GDM1 (cell line): ENCODE measurements around the gene MYO9A.
"Not testable (repeated sequence)": the region's sequence is repeated elsewhere in the genome, so short reads cannot be mapped to it uniquely, and the experiment has no call there.

Source experiments
- DNase-seq: peaks from one replicate; lab custom pipeline; 2025; lab: John Stamatoyannopoulos, UW

The MYO9A gene

DNA sequence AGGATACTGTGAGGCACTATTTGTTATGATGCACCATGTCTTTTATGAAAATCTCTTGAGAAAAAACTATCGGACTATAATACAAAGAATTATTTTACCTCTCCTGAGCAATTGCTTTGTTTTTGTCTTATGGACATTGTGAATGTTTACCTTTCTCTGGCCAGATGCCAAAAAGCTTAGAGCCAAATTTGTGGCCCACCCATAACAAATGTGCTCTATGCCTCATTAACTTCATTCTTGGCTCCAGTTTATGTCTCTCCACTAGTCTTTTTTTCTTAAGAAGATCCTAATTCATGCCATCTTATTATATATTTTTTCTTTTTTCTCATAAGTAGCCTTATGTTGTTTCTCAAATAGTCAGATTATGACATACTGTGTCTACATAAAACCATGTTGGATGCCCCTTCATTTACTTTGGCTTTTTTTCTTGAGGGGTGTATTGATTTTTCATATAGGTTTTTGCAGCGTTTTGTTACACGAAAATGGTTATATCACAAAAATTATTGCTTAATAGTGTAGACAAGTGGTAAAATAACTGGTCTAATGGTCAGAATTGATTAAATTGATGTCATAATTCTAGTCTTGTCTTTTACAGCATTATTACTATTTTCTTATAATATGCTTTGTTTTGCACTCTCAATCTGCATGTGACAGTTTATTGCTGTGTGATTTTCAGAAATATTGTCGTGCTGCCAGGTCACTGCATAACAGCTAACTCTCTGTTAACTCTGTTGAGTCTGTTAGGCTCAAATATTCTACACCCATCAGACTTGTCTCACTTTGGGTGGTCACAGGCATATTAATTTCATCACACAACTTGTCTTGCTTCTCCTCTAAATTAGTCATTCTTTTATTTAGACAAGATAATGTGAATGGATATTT, 18.5 kb upstream of the MYO9A start:
- no peak for DNase-seq

DNA sequence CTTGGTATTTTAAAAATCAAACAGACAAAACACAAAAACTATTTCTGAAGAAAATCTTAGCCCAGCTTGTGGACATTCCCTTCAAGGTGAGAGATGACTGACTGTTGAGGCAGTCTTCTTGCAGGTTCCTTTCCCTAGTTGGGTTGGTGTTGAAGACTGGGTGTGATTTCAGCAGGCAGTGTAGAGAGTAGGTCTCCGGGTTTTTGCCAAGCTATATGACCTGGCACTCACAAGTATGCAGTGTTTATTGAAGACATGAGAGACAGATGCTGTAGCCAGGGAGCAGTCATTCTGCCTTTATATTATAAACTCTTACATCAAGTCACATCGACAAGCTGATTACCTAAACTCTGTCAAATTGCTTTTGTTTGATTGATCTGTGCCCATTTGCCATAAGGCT, 17.8 kb upstream of the MYO9A start:
- no peak for DNase-seq

- DNase-seq = no peak
Measured at GRCh38 chr15:72133211-72133610, 15.3 kb upstream of the MYO9A start.

DNA sequence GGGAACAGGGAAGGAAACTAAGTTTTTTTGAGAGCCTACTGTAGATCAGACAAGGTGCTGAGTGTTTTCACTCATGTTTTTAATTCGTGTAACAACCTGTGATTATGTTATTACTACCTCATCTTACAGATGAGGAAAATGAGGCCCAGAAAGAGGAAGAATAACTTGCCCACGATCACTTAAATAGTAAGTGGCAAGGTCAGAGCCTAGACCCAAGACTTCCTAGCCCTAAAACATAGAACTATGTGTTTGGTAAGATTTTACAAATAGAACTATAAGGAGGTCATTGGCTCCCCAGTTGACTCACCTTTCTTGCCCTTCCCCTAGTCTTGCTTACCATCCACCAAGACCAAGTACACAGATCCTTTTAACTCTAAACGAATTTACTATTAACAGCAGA, 14.0 kb upstream of the MYO9A start:
- DNase-seq = no peak

GRCh38 chr15:72130272-72130671, 12.3 kb upstream of the MYO9A start:
- DNase-seq = no peak

- no peak for DNase-seq
Measured at GRCh38 chr15:72128359-72128758, 10.4 kb upstream of the MYO9A start.

DNA sequence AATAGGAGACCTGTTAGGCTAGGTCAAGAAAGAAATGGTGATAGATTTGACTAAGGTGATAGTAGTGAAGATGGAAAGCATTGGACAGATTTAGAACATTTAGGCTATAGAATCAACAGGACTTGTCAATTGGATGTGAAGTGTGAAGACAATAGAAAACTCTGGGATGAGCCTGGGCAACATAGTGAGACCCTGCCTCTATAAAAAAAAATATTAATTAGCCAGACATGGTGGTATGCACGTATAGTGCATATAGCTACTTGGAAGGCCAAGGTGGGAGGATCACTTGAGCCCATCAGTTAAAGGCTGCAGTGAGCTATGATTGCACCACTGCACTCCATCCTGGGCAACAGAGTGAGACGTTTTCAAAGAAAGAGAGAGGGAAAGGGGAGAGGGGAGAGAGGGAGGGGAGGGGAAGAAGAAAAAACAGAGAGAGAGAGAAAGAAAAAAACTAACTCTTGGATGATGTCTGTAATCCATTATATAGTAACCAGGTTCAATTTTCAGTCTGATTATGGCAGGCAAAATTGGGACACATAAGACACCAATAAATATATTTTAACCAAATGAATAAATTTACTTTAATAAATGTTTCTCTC, 9.9 kb upstream of the MYO9A start:
- DNase-seq = no peak

- DNase-seq = no peak
Measured at GRCh38 chr15:72124218-72124617, 6.3 kb upstream of the MYO9A start.

GRCh38 chr15:72117486-72118016, 399 bp downstream of the MYO9A start:
- DNase-seq = peak; percentile 76

- no peak for DNase-seq
Measured at GRCh38 chr15:72116731-72117485, 1.0 kb downstream of the MYO9A start.

DNA sequence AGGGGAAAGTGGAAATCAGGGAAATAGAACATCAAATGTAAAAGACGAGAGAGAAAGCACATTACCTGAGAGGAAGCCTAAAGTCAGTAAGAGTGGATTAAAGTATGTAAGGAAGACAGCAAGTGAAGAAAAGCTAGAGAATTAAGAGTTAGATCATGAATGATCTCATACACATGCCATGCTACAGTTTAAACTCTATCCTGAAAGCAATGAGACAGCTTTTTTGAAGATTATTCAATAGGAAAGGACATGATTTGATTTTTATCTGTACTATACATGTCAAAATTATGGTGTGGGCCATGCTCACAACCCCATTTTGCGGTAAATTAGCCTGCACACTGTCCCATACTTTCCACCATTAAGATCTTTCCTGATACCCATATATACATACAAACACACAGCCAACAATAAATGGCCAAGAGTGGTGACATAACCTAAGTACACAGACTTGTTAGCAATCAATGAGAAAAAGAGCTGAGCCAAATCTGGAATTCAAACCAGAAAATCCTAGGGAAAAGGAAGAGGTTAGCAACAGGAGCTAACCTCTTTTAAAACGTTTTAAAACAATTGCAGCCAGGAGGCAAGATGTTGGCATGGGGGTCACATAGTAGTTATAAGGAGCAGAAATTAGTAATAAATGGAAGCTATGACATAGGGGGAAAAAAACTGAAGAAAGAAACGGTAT, 4.5 kb downstream of the MYO9A start:
- no peak for DNase-seq

DNA sequence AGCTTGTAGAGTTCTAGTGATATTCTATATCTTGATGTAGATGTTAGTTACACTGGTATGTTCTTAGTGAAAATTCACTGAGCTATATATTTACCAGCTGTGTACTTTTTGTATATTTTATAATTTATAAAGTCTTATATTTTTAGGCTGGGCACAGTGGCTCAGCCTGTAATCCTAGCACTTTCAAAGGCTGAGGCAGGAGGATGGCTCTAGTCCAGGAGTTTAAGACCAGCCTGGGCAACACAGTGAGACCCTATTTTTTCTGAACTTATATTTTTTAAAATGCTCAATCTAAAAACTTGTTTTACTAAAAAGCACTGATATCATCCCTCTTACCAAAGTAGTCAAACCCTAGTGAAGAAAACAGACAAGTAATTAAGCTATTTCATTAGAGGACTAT, 5.1 kb downstream of the MYO9A start:
- DNase-seq = no peak

GRCh38 chr15:72112116-72112515, 5.8 kb downstream of the MYO9A start:
- DNase-seq = no peak

DNA sequence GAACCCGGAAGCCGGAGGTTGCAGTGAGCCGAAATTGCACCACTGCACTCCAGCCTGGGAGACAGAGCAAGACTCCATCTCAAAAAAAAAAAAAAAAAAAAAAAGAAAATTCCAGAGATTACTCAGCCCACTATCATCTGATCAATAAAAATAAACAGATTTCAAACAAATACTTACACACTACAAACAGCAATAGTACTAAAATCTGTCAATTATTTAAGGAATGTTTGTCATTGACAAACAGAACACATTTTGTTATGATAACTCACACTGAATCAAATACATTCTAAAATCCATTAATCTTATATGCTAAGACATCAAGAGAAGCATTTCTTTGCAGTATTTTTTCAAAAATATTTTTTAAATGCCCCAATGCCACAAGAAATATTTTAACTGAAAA, 7.6 kb downstream of the MYO9A start:
- no peak for DNase-seq

DNA sequence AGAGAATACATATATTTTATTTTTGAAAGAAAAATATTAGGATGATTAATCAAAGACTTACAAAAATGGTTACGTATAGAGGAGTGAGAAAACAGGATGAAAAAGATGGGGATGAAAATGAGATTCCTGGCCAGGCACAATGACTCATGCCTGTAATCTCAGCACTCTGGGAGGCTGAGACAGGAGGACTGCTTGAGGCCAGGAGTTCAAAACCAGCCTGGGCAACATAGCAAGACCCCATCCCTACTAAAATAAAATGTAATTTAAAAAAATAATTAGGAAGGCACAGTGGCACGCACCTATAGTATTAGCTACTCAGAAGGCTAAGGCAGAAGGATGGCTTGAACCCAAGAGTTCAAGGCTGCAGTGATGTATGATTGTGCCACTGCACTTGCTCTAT, 11.9 kb downstream of the MYO9A start:
- no peak for DNase-seq

DNA sequence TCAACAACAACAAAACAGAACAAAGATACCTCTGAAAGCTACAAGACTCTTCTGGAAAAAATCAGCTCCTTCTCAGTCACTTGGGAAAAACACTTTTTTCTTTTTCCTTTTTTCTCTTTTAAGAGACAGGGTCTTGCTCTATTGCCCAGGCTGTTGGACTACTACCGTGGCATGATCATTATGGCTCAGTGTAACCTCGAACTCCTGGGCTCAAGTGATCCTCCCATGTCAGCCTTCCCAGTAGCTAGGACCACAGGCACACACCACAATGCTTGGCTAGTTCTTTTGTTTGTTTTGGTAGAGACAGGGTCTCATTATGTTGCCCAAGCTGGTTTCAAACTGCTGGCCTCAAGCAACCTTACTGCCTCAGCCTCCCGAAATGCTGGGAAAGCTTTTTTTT, 12.8 kb downstream of the MYO9A start:
- no peak for DNase-seq

DNA sequence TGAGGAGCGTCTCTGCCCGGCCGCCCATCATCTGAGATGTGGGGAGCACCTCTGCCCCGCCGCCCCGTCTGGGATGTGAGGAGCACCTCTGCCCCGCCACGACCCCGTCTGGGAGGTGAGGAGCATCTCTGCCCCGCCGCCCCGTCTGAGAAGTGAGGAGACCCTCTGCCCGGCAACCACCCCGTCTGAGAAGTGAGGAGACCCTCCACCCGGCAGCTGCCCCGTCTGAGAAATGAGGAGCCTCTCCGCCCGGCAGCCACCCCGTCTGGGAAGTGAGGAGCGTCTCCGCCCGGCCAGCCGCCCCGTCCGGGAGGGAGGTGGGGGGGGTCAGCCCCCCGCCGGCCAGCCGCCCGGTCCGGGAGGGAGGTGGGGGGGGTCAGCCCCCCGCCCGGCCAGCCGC, 17.4 kb downstream of the MYO9A start:
- DNase-seq = not testable (repeated sequence)

- DNase-seq = no peak
Measured at GRCh38 chr15:72099155-72099554, 18.8 kb downstream of the MYO9A start.

- no peak for DNase-seq
Measured at GRCh38 chr15:72098040-72098439, 19.9 kb downstream of the MYO9A start.

DNA sequence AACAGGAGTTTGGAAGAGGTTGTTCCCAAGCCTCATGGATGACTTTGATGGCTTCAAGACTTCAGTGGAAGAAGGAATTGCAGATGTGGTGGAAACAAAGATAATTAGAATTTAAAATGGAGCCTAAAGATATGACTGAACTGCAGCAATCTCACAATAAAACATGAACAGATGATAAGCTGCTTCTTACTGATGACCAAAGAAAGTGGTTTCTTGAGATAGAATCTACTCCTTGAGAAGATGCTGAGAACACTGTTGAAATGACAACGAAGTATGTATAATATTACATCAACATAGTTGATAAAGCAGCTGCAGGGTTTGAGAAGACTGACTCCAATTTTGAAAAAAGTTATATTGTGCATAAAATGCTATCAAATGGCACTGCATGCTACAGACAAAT, 21.2 kb downstream of the MYO9A start:
- no peak for DNase-seq

DNA sequence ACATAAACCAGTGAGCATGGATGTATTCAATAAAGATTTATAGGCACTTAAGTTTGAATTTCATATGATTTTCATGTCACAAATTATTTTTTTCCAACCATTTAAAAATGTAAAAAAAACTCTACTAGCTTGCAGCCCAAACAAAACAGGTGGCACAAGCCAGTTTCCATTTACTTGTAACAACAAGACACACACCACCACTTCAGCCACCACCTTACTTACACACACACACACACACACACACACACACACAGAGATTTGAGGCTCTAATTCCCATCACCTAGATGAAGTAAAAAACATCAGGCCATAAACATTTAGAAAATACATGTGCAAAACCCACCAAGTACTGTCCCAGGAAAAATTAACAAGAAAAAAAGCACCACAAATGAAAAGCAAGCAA, 25.3 kb downstream of the MYO9A start:
- DNase-seq = no peak

- DNase-seq = no peak
Measured at GRCh38 chr15:72092006-72092405, 25.9 kb downstream of the MYO9A start.
